ENCODE data around the gene SLC2A4. TPM values are rescaled to one million over a fixed set of nuclear protein-coding genes. Genes with fewer than 3 reads are reported as not detected.

Gene SLC2A4
- polyA plus RNA-seq, 3 donors: not detected

DNA sequence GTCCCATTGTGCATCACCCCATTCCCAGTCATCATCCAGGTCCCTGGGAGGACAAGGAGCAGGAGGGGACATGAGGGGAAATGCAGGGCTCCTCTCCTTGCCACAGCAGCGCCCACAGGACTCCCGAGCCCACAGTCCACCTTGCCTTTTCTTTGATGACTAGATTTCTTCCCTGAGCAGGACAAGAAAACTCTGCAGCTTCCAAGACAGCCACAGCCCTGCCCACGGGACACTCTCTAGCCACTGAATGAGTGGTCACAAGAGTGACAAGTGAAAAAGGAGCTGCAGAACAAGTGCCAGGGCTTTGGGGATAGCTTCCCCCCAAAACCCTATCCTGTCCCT is 42.9 kb downstream of the SLC2A4 start:
- Histone ChIP-seq H3K9ac (ENCODE audit: insufficient read depth, low read length, poor library complexity, severe bottlenecking) (no peak overlapping the region), H3K27ac (ENCODE audit: low read depth in 1 of 2, low read length in 2 of 2) (no peak overlapping the region), H3K9me3 (replicated peaks in 1 of 2; ENCODE audit: control insufficient read depth in 1 of 2, insufficient read depth in 1 of 2, low read length in 2 of 2) (no peaks in the 10 kb centered on the region), H2AFZ (ENCODE audit: insufficient read depth, low read depth, low read length, poor library complexity, severe bottlenecking) (no peak overlapping the region), H3K4me1 (ENCODE audit: control insufficient read depth in 1 of 2, insufficient read depth in 2 of 2, low read length in 2 of 2) (peaks cover 12 to 14% of the 10 kb centered on the region in 2 donors), H4K20me1 (ENCODE audit: insufficient read depth, low read length) (peaks cover 7% of the 10 kb centered on the region), H3K4me2 (replicated peaks; ENCODE audit: extremely low read depth, low read length, poor library complexity, severe bottlenecking) (no peak overlapping the region), H3K79me2 (ENCODE audit: insufficient read depth, low read length) (peaks cover 18% of the 10 kb centered on the region), H3K27me3 (ENCODE audit: control insufficient read depth in 2 of 2, insufficient read depth in 2 of 2, low read length in 2 of 2) (no peaks in the 10 kb centered on the region), H3K36me3 (replicated peaks in 1 of 2; ENCODE audit: control insufficient read depth in 1 of 2, insufficient read depth in 2 of 2, low read length in 2 of 2) (peaks cover 60 to 71% of the 10 kb centered on the region in 2 donors), H3K4me3 (replicated peaks in 1 of 3; ENCODE audit: low read depth in 2 of 3, low read length in 3 of 3) (no peak overlapping the region)
- Mint-ChIP-seq H3K4me3 (no peak overlapping the region), H3K9me3 (no peaks in the 10 kb centered on the region), H3K27me3 (ENCODE audit: low read depth in 3 of 3) (peaks cover 0 to 2% (median 0%) of the 10 kb centered on the region in 3 donors), H3K4me1 (peaks cover 12% of the 10 kb centered on the region), H3K36me3 (peaks cover 48 to 77% of the 10 kb centered on the region in 2 donors), H3K27ac (no peak overlapping the region)
- TF ChIP-seq CTCF (IDR thresholded peaks at IDR 0.05): peak; percentile 63
- intact Hi-C loops (cut with micrococcal nuclease): loop anchor here in 1 of 2 donors (10.0 kb wide), 1 partner anchor 250 kb away; the partner anchor contains the start of gene CD68
- no peak for DNase-seq
- WGBS (ENCODE audit: insufficient coverage): 80% methylated on average over 1 of the region's 3 CpGs

DNA sequence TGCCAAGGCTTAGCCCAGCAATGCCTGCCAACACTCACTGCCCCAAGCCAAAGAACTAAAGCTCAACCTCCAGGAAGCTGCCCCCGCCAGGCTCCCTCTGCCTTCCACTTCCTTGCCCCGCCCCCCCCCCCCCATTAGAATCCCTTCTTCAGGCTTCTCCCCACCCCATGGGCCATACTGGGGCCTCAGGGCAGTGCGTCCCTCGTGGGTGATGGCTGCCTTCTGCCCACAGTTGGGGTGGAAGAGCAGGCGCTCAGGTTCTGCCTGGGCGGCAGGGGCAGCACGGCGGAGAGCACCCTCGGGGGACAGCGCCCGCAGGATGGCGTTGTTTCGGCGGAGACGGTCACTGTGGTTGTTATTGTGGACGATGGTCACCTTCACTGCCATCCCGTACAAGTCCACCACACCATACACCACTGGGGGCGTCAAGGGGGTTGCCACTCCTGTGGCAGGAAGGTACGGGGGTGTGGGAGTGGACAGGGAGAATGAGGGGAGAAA is 43.6 kb downstream of the SLC2A4 start:
- peaks cover 18% of the 10 kb centered on the region for H3K79me2 ChIP-seq (ENCODE audit: insufficient read depth, low read length)
- Mint-ChIP-seq H3K4me3 (no peak overlapping the region), H3K27ac (peak overlapping the region in 1 of 7 donors; percentile 78), H3K27me3 (ENCODE audit: low read depth in 3 of 3) (peaks cover 0 to 2% (median 0%) of the 10 kb centered on the region in 3 donors), H3K9me3 (no peaks in the 10 kb centered on the region), H3K36me3 (peaks cover 48 to 70% of the 10 kb centered on the region in 2 donors), H3K4me1 (peaks cover 16% of the 10 kb centered on the region)
- TF ChIP-seq CTCF (IDR thresholded peaks at IDR 0.05): no peak
- H3K4me2 ChIP-seq (replicated peaks; ENCODE audit: extremely low read depth, low read length, poor library complexity, severe bottlenecking): no peak overlapping the region
- DNase-seq: no peak
- peaks cover 7% of the 10 kb centered on the region for H4K20me1 ChIP-seq (ENCODE audit: insufficient read depth, low read length)
- H3K4me3 ChIP-seq (replicated peaks in 1 of 3; ENCODE audit: low read depth in 2 of 3, low read length in 3 of 3): no peak overlapping the region
- no peak overlapping the region for H3K27ac ChIP-seq (ENCODE audit: low read depth in 1 of 2, low read length in 2 of 2)
- H2AFZ ChIP-seq (ENCODE audit: insufficient read depth, low read depth, low read length, poor library complexity, severe bottlenecking): no peak overlapping the region
- intact Hi-C loops (cut with micrococcal nuclease): loop anchor here in 1 of 2 donors (10.0 kb wide), 1 partner anchor 250 kb away; the partner anchor contains the start of gene CD68
- peaks cover 59 to 67% of the 10 kb centered on the region in 2 donors for H3K36me3 ChIP-seq (replicated peaks in 1 of 2; ENCODE audit: control insufficient read depth in 1 of 2, insufficient read depth in 2 of 2, low read length in 2 of 2)
- H3K27me3 ChIP-seq (ENCODE audit: control insufficient read depth in 2 of 2, insufficient read depth in 2 of 2, low read length in 2 of 2): no peaks in the 10 kb centered on the region
- H3K9ac ChIP-seq (ENCODE audit: insufficient read depth, low read length, poor library complexity, severe bottlenecking): no peak overlapping the region
- H3K9me3 ChIP-seq (replicated peaks in 1 of 2; ENCODE audit: control insufficient read depth in 1 of 2, insufficient read depth in 1 of 2, low read length in 2 of 2): no peaks in the 10 kb centered on the region
- 96% methylated on average over 8 of the region's 19 CpGs for WGBS (ENCODE audit: insufficient coverage)
- H3K4me1 ChIP-seq (ENCODE audit: control insufficient read depth in 1 of 2, insufficient read depth in 2 of 2, low read length in 2 of 2): peaks cover 16 to 18% of the 10 kb centered on the region in 2 donors
